Brain microvascular endothelial cell (primary cell): ENCODE results near the gene FGF18.
"Not testable (repeated sequence)": the region's sequence is repeated elsewhere in the genome, so short reads cannot be mapped to it uniquely, and the experiment has no call there.

ENCODE experiments used
- DNase-seq: peaks from one replicate; pipeline ENCODE4 v3.0.0-alpha.2; 2020
- H3K27ac ChIP-seq: fragments of 250-450 bp; sonication (Bioruptor Pico); 2 replicates; pipeline ENCODE4 v1.5.1; 2020; ENCODE audit warnings: mild to moderate bottlenecking, moderate library complexity
- H3K27me3 ChIP-seq: fragments of 250-450 bp; sonication (Bioruptor Pico); replicated peaks from 2 replicates; pipeline ENCODE4 v1.5.1; 2020; ENCODE audit warnings: mild to moderate bottlenecking
- H3K36me3 ChIP-seq: fragments of 250-450 bp; sonication (Bioruptor Pico); replicated peaks from 2 replicates; pipeline ENCODE4 v1.5.1; 2020; ENCODE audit warnings: mild to moderate bottlenecking
- H3K4me3 ChIP-seq: 2 replicates; pipeline ENCODE4 v1.5.1; 2011; ENCODE audit warnings: low read depth, mild to moderate bottlenecking, control low read depth, low read length, moderate library complexity
- CTCF ChIP-seq: IDR thresholded peaks from 2 replicates; pipeline ENCODE4 v1.5.1; 2011; ENCODE audit warnings: low read depth, mild to moderate bottlenecking, moderate library complexity, low read length, control low read depth, inconsistent platforms; ENCODE audit errors: missing control alignments
- in situ Hi-C: cut with HindIII; loops from 2 replicates; pipeline ENCODE4 v1.10.0; 2017; ENCODE audit warnings: low sequenced_read_pairs, low pct_ligation_motif_present

FGF18 gene

GRCh38 chr5:171409164-171410136 lies 10.0 kb upstream of the FGF18 start:
- no peak for DNase-seq
- Histone ChIP-seq H3K27ac (no peak overlapping the region), H3K36me3 (peaks cover 73% of the 10 kb centered on the region), H3K4me3 (no peak overlapping the region), H3K27me3 (no peaks in the 10 kb centered on the region)
- no peak for TF ChIP-seq CTCF
- in situ Hi-C loops: loop anchor here (25.0 kb wide), 2 partner anchors 228 to 453 kb away; no protein-coding TSS in a partner anchor

- DNase-seq: no peak
- Histone ChIP-seq H3K36me3 (peaks cover 72% of the 10 kb centered on the region), H3K27ac (no peak overlapping the region), H3K4me3 (no peak overlapping the region), H3K27me3 (no peaks in the 10 kb centered on the region)
- no peak for TF ChIP-seq CTCF
- in situ Hi-C loops: loop anchor here (25.0 kb wide), 2 partner anchors 227 to 452 kb away; no protein-coding TSS in a partner anchor
Measured at GRCh38 chr5:171410181-171410580, 9.3 kb upstream of the FGF18 start.

- Histone ChIP-seq H3K27ac (no peak overlapping the region), H3K36me3 (peaks cover 57% of the 10 kb centered on the region), H3K4me3 (no peak overlapping the region), H3K27me3 (no peaks in the 10 kb centered on the region)
- in situ Hi-C loops: loop anchor here (25.0 kb wide), 2 partner anchors 225 to 450 kb away; no protein-coding TSS in a partner anchor
- TF ChIP-seq CTCF: no peak
- no peak for DNase-seq
Measured at GRCh38 chr5:171412186-171412585, 7.3 kb upstream of the FGF18 start.

- Histone ChIP-seq H3K27me3 (no peaks in the 10 kb centered on the region), H3K4me3 (no peak overlapping the region), H3K36me3 (peaks cover 46% of the 10 kb centered on the region), H3K27ac (no peak overlapping the region)
- in situ Hi-C loops: loop anchor here (25.0 kb wide), 2 partner anchors 224 to 449 kb away; no protein-coding TSS in a partner anchor
- TF ChIP-seq CTCF: no peak
- DNase-seq: no peak
Measured at GRCh38 chr5:171413153-171413910, 6.1 kb upstream of the FGF18 start.

- in situ Hi-C loops: loop anchor here (25.0 kb wide), 2 partner anchors 223 to 448 kb away; no protein-coding TSS in a partner anchor
- H3K36me3 ChIP-seq: peaks cover 45% of the 10 kb centered on the region
- not testable (repeated sequence) for DNase-seq, H3K27ac ChIP-seq, H3K27me3 ChIP-seq, H3K4me3 ChIP-seq
Measured at GRCh38 chr5:171413993-171414392, 5.5 kb upstream of the FGF18 start.
